ENCODE measurements around the gene SEPTIN14. TPM values are rescaled to one million over a fixed set of nuclear protein-coding genes. Genes with fewer than 3 reads are reported as not detected.
A peak's percentile ranks its signal among the peaks of the same experiment; 100 is the strongest.
"Not testable (repeated sequence)": the region's sequence is repeated elsewhere in the genome, so short reads cannot be mapped to it uniquely, and the experiment has no call there.

The SEPTIN14 gene
- total RNA-seq, 1 donor from 2014 or later: not detected

DNA sequence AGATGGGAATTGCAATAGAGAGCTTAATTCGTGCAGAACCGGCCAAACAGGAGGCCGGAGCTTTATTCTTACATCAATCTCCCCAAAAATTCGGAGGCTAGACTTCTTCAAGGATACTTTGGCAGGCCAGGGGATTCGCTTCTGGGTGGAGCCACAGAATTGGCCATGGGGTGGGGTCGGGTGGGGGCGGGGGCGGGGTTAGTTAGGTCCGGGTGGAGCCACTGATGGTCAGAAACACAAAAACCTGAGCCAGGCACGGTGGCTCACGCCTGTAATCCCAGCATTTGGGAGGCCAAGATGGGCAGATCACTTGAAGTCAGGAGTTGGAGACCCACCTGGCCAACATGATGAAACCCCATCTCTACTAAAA lies 87.5 kb downstream of the SEPTIN14 start:
- Mint-ChIP-seq H3K4me1 (ENCODE audit: low read depth, unreplicated experiment) (no peaks in the 10 kb centered on the region), H3K36me3 (ENCODE audit: low read depth, unreplicated experiment) (peaks cover 2% of the 10 kb centered on the region), H3K27ac (ENCODE audit: unreplicated experiment) (no peak overlapping the region), H3K4me3 (ENCODE audit: unreplicated experiment) (no peak overlapping the region), H3K27me3 (ENCODE audit: low read depth, unreplicated experiment) (no peaks in the 10 kb centered on the region), H3K9me3 (ENCODE audit: unreplicated experiment) (peaks cover 3% of the 10 kb centered on the region)
- FAIRE-seq (no peak), DNase-seq (ENCODE audit: low read depth) (no peak)
- peak overlapping the region; percentile 39 for H3K4me2 ChIP-seq (ENCODE audit: low read length)
- H3K27ac ChIP-seq (ENCODE audit: low read depth, low read length): no peak overlapping the region
- no peaks in the 10 kb centered on the region for H3K36me3 ChIP-seq (ENCODE audit: insufficient read depth, low read length)
- H3K79me2 ChIP-seq (ENCODE audit: insufficient read depth, low read length): no peaks in the 10 kb centered on the region
- H2AFZ ChIP-seq (ENCODE audit: low read depth, low read length): peak overlapping the region; percentile 63
- TF ChIP-seq, protein P1, sequence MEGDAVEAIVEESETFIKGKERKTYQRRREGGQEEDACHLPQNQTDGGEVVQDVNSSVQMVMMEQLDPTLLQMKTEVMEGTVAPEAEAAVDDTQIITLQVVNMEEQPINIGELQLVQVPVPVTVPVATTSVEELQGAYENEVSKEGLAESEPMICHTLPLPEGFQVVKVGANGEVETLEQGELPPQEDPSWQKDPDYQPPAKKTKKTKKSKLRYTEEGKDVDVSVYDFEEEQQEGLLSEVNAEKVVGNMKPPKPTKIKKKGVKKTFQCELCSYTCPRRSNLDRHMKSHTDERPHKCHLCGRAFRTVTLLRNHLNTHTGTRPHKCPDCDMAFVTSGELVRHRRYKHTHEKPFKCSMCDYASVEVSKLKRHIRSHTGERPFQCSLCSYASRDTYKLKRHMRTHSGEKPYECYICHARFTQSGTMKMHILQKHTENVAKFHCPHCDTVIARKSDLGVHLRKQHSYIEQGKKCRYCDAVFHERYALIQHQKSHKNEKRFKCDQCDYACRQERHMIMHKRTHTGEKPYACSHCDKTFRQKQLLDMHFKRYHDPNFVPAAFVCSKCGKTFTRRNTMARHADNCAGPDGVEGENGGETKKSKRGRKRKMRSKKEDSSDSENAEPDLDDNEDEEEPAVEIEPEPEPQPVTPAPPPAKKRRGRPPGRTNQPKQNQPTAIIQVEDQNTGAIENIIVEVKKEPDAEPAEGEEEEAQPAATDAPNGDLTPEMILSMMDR (IDR thresholded peaks at IDR 0.05; ENCODE audit: insufficient read depth, low read depth, low read length): no peak
- TF ChIP-seq EZH2 (IDR thresholded peaks at IDR 0.05; ENCODE audit: insufficient read depth, low read length): no peak
- H3K27me3 ChIP-seq (ENCODE audit: insufficient read depth, low read length): no peaks in the 10 kb centered on the region
- H3K9me3 ChIP-seq (ENCODE audit: insufficient read depth, low read depth, low read length): no peaks in the 10 kb centered on the region
- H3K4me1 ChIP-seq (ENCODE audit: insufficient read depth, low read length): no peaks in the 10 kb centered on the region
- no peaks in the 10 kb centered on the region for H4K20me1 ChIP-seq (ENCODE audit: insufficient read depth, low read length)
- H3K9ac ChIP-seq (ENCODE audit: low read length): no peak overlapping the region
- no peak overlapping the region for H3K4me3 ChIP-seq (ENCODE audit: insufficient read depth, low read depth, low read length)

DNA sequence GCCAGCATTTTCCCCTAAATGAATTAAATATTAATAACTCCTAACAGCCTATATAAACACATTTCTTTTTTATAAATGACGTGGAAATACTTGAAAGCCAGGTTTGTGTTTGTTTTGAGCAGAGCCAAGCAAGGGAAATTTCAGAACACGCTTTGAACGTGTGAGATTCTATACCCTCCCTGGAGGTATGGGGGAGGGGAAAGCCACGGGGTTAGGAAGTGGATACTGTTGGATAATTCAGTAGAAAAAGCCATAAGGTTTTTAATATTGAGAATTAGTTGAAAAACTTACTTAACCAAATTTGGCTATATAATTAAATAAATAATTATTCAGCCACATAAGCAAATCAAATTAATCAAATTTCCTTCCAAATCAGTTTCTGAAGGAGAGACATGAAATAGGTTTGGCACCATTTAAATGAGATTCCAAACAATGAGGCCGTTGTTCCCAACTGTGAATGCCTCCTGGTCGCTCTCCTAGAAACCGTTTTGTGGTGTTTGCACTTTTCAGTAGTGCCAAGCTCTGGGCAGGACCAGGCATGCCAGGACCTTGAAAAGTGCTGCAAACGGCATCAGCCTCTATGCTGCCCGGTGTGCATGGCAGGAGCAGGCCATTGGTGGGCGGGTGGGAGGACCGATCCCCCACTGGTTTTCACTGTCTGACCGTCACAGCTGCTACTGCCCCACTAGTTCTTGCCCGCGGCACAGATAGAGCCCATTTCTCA lies 88.1 kb downstream of the SEPTIN14 start:
- no peak for TF ChIP-seq EZH2 (IDR thresholded peaks at IDR 0.05; ENCODE audit: insufficient read depth, low read length)
- TF ChIP-seq, protein P1 (IDR thresholded peaks at IDR 0.05; ENCODE audit: insufficient read depth, low read depth, low read length): no peak
- Mint-ChIP-seq H3K9me3 (ENCODE audit: unreplicated experiment) (peaks cover 3% of the 10 kb centered on the region), H3K27ac (ENCODE audit: unreplicated experiment) (no peak overlapping the region), H3K4me3 (ENCODE audit: unreplicated experiment) (no peak overlapping the region), H3K27me3 (ENCODE audit: low read depth, unreplicated experiment) (no peaks in the 10 kb centered on the region), H3K4me1 (ENCODE audit: low read depth, unreplicated experiment) (no peaks in the 10 kb centered on the region), H3K36me3 (ENCODE audit: low read depth, unreplicated experiment) (peaks cover 2% of the 10 kb centered on the region)
- no peaks in the 10 kb centered on the region for H4K20me1 ChIP-seq (ENCODE audit: insufficient read depth, low read length)
- no peak for FAIRE-seq
- H3K36me3 ChIP-seq (ENCODE audit: insufficient read depth, low read length): no peaks in the 10 kb centered on the region
- no peaks in the 10 kb centered on the region for H3K79me2 ChIP-seq (ENCODE audit: insufficient read depth, low read length)
- peak; percentile 1 for DNase-seq (ENCODE audit: low read depth)
- H2AFZ ChIP-seq (ENCODE audit: low read depth, low read length): peak overlapping the region; percentile 63
- no peaks in the 10 kb centered on the region for H3K9me3 ChIP-seq (ENCODE audit: insufficient read depth, low read depth, low read length)
- H3K4me3 ChIP-seq (ENCODE audit: insufficient read depth, low read depth, low read length): no peak overlapping the region
- H3K4me1 ChIP-seq (ENCODE audit: insufficient read depth, low read length): no peaks in the 10 kb centered on the region
- no peaks in the 10 kb centered on the region for H3K27me3 ChIP-seq (ENCODE audit: insufficient read depth, low read length)
- no peak overlapping the region for H3K27ac ChIP-seq (ENCODE audit: low read depth, low read length)
- no peak overlapping the region for H3K9ac ChIP-seq (ENCODE audit: low read length)
- H3K4me2 ChIP-seq (ENCODE audit: low read length): peak overlapping the region; percentile 39

DNA sequence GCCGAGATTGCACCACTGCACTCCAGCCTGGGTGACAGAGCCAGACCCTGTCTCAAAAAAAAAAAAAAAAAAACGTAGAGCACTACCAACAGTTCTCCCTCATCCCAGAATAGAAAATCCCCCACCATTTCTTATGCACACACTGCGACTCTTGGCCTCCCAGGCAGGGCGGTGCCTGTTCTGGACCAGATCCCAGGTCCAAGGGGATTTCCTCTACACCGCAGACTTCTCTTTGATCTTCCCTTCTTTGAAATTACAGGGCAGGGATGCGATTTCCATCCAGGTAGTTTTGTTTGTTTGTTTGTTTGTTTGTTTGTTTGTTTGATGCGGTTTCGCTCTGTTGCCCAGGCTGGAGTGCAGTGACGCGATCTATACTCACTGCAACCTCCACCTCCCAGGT lies 91.8 kb downstream of the SEPTIN14 start:
- H4K20me1 ChIP-seq (ENCODE audit: insufficient read depth, low read length): no peaks in the 10 kb centered on the region
- no peaks in the 10 kb centered on the region for H3K79me2 ChIP-seq (ENCODE audit: insufficient read depth, low read length)
- no peaks in the 10 kb centered on the region for H3K9me3 ChIP-seq (ENCODE audit: insufficient read depth, low read depth, low read length)
- H3K4me3 ChIP-seq (ENCODE audit: insufficient read depth, low read depth, low read length): no peak overlapping the region
- no peaks in the 10 kb centered on the region for H3K36me3 ChIP-seq (ENCODE audit: insufficient read depth, low read length)
- Mint-ChIP-seq H3K4me3 (ENCODE audit: unreplicated experiment) (no peak overlapping the region), H3K36me3 (ENCODE audit: low read depth, unreplicated experiment) (peaks cover 2% of the 10 kb centered on the region), H3K27ac (ENCODE audit: unreplicated experiment) (no peak overlapping the region), H3K9me3 (ENCODE audit: unreplicated experiment) (no peaks in the 10 kb centered on the region), H3K4me1 (ENCODE audit: low read depth, unreplicated experiment) (no peaks in the 10 kb centered on the region), H3K27me3 (ENCODE audit: low read depth, unreplicated experiment) (no peaks in the 10 kb centered on the region)
- no peaks in the 10 kb centered on the region for H3K27me3 ChIP-seq (ENCODE audit: insufficient read depth, low read length)
- no peak overlapping the region for H3K27ac ChIP-seq (ENCODE audit: low read depth, low read length)
- DNase-seq (ENCODE audit: low read depth) (no peak), FAIRE-seq (no peak)
- no peaks in the 10 kb centered on the region for H3K4me1 ChIP-seq (ENCODE audit: insufficient read depth, low read length)
- no peak overlapping the region for H3K9ac ChIP-seq (ENCODE audit: low read length)
- TF ChIP-seq EZH2 (IDR thresholded peaks at IDR 0.05; ENCODE audit: insufficient read depth, low read length): no peak
- TF ChIP-seq, protein P1 (IDR thresholded peaks at IDR 0.05; ENCODE audit: insufficient read depth, low read depth, low read length): no peak
- H2AFZ ChIP-seq (ENCODE audit: low read depth, low read length): no peak overlapping the region
- no peak overlapping the region for H3K4me2 ChIP-seq (ENCODE audit: low read length)

DNA sequence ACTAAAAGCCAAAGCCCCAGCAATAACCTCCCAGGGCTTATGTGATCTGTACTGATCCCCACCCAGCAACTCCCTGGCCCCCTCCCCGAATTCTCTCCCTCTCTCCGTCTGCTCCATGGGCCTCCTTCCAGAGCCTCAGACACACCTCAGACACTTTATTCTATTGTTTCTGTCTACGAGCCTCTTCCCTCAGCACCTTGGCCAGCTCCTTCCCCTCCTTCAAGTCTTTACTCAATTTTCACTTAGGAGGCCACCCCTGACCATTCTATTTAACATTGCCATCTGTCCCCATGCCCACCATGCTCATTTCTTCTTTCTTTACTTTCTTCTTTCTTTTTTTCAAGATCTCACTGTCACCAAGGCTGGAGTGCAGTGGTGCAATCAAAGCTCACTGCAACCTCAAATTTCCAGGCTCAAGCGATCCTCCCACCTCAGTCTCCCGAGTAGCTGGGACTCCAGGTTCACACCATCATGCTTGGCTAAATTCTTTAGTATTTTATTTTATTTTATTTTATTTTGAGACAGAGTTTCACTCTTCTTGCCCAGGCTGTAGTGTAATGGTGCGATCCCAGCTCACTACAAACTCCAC lies 109.2 kb downstream of the SEPTIN14 start:
- not testable (repeated sequence) for DNase-seq (ENCODE audit: low read depth)

More for the DNA sequence above, 109.2 kb downstream of the SEPTIN14 start:
- H3K4me3 ChIP-seq (ENCODE audit: insufficient read depth, low read depth, low read length); H3K27me3 Mint-ChIP-seq (ENCODE audit: low read depth, unreplicated experiment); H3K9me3 ChIP-seq (ENCODE audit: insufficient read depth, low read depth, low read length); H3K36me3 ChIP-seq (ENCODE audit: insufficient read depth, low read length); H3K9me3 Mint-ChIP-seq (ENCODE audit: unreplicated experiment); H3K27me3 ChIP-seq (ENCODE audit: insufficient read depth, low read length); H4K20me1 ChIP-seq (ENCODE audit: insufficient read depth, low read length); FAIRE-seq; H3K79me2 ChIP-seq (ENCODE audit: insufficient read depth, low read length); H2AFZ ChIP-seq (ENCODE audit: low read depth, low read length); H3K4me3 Mint-ChIP-seq (ENCODE audit: unreplicated experiment); H3K4me2 ChIP-seq (ENCODE audit: low read length); H3K9ac ChIP-seq (ENCODE audit: low read length); H3K4me1 Mint-ChIP-seq (ENCODE audit: low read depth, unreplicated experiment); H3K4me1 ChIP-seq (ENCODE audit: insufficient read depth, low read length); H3K36me3 Mint-ChIP-seq (ENCODE audit: low read depth, unreplicated experiment); H3K27ac ChIP-seq (ENCODE audit: low read depth, low read length); H3K27ac Mint-ChIP-seq (ENCODE audit: unreplicated experiment): not testable (repeated sequence)

Measured in astrocyte (in vitro differentiated cells and primary cell).